ENCODE results near the gene RAB4B. TPM values are rescaled to one million over a fixed set of nuclear protein-coding genes. Genes with fewer than 3 reads are reported as not detected.

The RAB4B gene
- total and polyA plus RNA-seq, 2 of the 13 experiments (the other 11 are each of a cell fraction or from before 2014, with no cell fraction given) = 3.3 to 5.4 TPM

DNA sequence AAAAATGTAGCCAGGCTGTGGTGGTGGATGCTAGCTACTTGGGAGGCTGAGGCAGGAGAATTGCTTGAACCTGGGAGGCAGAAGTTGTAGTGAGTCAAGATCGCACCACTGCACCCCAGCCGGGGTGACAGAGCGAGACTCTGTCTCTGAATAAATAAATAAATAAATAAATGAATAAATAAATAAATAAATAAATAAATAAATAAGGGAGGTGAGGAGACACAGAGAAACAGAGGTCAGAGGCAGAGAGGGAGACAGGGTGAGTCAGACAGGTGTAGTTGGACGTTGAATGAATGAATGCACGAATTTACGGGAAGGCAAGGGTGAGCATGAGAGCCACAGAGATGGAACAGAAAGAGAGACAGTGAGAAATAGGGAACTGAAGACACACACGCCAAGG is 3.1 kb downstream of the RAB4B start:
- in situ Hi-C loops (cut with HindIII; ENCODE audit: extremely low pct_ligation_motif_present, low pct_unique_long_range_greater_than_20kb) = no loop called here
- Histone ChIP-seq H3K9me3 (ENCODE audit: low read length) (no peaks in the 10 kb centered on the region), H3K27ac (ENCODE audit: extremely low read length, insufficient read depth, low read length) (no peak overlapping the region), H3K4me3 (replicated peaks in 1 of 3; ENCODE audit: insufficient read depth in 1 of 3, low read depth in 2 of 3, low read length in 3 of 3) (no peak overlapping the region), H3K27me3 (ENCODE audit: control insufficient read depth in 1 of 2, insufficient read depth in 2 of 2, low read length in 2 of 2) (no peaks in the 10 kb centered on the region; a peak in 1 of 5 replicates), H2AFZ (ENCODE audit: low read length) (no peak overlapping the region), H3K4me1 (ENCODE audit: insufficient read depth, low read length) (peaks cover 27% of the 10 kb centered on the region), H3K4me2 (ENCODE audit: low read depth, low read length) (no peak overlapping the region), H3K9ac (ENCODE audit: insufficient read depth, low read depth, low read length) (no peak overlapping the region), H3K36me3 (replicated peaks in 1 of 2; ENCODE audit: control insufficient read depth in 1 of 2, insufficient read depth in 2 of 2, low read length in 2 of 2) (no peaks in the 10 kb centered on the region), H4K20me1 (ENCODE audit: insufficient read depth, low read length) (no peaks in the 10 kb centered on the region), H3K79me2 (ENCODE audit: insufficient read depth, low read length) (no peaks in the 10 kb centered on the region)
- FAIRE-seq (no peak), DNase-seq (ENCODE audit: low spot score) (no peak), ATAC-seq (no peak)
- ChIA-PET CTCF (ENCODE audit: low intra/inter-chr PET ratio, low total read pairs) (no interaction called here), POLR2A (no interaction called here)
- intact Hi-C loops (cut with micrococcal nuclease; ENCODE audit: unreplicated experiment) = no loop called here
- WGBS (ENCODE audit: low lambda C conversion rate) = 93% methylated on average over 7 of the region's 7 CpGs
- BruUV-seq (replicated peaks) = no TSS peak
- TF ChIP-seq ZNF230 (CRISPR knock-in tag; IDR thresholded peaks at IDR 0.05) (no peak), ZNF543 (CRISPR knock-in tag; IDR thresholded peaks at IDR 0.05) (no peak), FOXP1 (IDR thresholded peaks at IDR 0.05) (no peak), FOXP1 (CRISPR knock-in tag; IDR thresholded peaks at IDR 0.05) (no peak), NCOA2 (CRISPR knock-in tag; IDR thresholded peaks at IDR 0.05) (no peak), RFXAP (CRISPR knock-in tag; IDR thresholded peaks at IDR 0.05; ENCODE audit: borderline replicate concordance) (no peak), ZNF136 (CRISPR knock-in tag; IDR thresholded peaks at IDR 0.05; ENCODE audit: low read depth) (no peak), RCOR2 (CRISPR knock-in tag; IDR thresholded peaks at IDR 0.05) (no peak), NR3C1 (CRISPR knock-in tag; IDR thresholded peaks at IDR 0.05) (no peak)
- TF ChIP-seq, protein P1, sequence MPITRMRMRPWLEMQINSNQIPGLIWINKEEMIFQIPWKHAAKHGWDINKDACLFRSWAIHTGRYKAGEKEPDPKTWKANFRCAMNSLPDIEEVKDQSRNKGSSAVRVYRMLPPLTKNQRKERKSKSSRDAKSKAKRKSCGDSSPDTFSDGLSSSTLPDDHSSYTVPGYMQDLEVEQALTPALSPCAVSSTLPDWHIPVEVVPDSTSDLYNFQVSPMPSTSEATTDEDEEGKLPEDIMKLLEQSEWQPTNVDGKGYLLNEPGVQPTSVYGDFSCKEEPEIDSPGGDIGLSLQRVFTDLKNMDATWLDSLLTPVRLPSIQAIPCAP (CRISPR knock-in tag; IDR thresholded peaks at IDR 0.05; ENCODE audit: low read depth) = no peak
- TF ChIP-seq, protein P2, sequence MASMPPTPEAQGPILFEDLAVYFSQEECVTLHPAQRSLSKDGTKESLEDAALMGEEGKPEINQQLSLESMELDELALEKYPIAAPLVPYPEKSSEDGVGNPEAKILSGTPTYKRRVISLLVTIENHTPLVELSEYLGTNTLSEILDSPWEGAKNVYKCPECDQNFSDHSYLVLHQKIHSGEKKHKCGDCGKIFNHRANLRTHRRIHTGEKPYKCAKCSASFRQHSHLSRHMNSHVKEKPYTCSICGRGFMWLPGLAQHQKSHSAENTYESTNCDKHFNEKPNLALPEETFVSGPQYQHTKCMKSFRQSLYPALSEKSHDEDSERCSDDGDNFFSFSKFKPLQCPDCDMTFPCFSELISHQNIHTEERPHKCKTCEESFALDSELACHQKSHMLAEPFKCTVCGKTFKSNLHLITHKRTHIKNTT (CRISPR knock-in tag; IDR thresholded peaks at IDR 0.05) = no peak
